Globus pallidus (tissue), 1 donor: ENCODE data around the gene DHX38.
"Not testable (repeated sequence)": the region's sequence is repeated elsewhere in the genome, so short reads cannot be mapped to it uniquely, and the experiment has no call there.

ENCODE experiments used
- DNase-seq: peaks from one replicate; pipeline ENCODE4 v3.0.0-alpha.2; 2015; ENCODE audit warnings: low spot score

Gene DHX38

DNA sequence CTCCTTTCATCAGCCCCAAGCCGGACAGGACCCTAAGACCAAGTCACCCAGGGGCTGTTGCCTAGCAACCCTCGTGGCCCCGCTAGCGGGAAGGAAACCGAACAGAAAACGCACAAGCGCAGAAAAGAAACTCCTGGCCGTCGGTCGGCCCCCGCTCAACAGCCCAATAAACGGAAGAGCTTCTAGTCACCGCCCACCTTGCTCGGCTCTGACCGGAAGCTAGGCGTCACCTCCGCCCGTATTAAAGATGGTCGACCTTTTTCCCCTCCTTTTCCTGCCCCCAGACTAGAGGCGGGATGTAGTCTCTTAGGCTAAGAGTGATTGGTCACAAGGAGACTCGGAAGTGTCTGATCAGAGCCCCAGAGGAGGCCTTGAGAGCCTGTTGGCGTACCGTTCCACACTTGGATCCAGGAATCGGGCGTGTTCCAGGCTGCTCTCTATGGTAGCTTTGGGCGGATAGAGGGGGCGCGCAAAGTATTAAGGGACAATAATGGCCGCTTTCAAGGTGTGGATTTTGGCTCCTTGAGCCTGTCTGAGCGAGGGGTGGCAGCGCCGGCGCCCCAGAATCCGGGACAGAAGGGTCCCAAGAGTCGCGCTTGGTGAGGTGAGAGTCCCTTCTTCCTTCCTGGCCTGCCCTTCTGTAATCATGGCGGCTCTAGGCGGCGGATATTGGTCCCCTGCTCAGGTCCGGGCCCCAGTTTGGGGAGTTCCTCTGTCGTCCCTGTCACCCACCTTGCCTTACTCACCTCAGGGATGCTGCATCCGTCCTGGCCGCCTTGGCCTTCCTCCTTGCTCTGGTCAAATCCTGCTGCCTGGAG, at the start of gene DHX38, which contains the start of gene TXNL4B:
Gene DHX38 (plus strand): TSS at position 400 of the 818 bp plus-strand sequence. CDS start 2,311 bp downstream, outside the sequence.
Gene TXNL4B (minus strand): TSS at position 173 of the 818 bp plus-strand sequence. CDS start 2,871 bp downstream, outside the sequence.
- peak; percentile 100 for DNase-seq

DNA sequence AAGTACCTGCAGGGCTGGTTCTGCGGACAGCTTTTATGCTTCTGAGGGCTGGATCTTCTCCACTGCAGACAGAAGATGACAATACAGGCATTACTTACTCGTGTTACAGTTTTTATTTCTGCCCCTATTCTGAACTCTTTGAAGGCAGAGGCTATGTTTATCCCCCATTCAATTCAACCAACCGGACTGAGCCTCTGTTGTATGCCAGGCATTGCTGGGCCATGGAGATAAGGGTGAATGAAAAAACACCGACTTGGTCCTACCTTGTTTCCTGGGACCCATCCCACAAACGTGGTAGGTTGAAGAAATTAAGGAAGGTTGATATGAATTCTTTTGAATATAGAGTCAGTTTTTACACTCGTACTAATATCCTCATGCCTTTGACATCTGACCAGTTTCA, 49.4 kb upstream of the DHX38 start:
- no peak for DNase-seq

DNA sequence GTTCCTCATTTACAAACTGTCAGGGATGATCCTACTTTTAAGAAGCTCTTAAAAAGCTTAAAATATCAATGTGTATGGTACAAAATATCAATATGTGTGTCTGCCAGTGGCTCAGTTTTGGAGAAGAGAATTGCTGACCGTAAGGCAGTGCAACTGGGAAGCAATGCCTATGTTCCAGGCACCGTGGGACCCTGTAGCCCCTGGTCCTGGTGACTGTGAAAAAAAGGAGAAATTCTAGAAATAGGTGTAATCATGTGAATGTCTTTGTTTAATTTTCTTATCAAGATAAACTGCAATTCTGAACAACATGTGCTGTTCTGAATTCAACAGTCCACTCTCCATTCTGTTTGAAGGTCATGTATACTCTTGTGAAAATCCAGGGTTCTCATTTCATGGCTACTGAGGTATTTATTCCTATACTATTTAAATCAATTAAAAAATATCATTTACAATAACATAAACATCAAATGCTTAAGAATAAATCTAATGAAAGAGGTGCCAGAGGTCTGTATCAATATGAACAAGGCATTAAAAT, 48.8 kb upstream of the DHX38 start:
- no peak for DNase-seq

DNA sequence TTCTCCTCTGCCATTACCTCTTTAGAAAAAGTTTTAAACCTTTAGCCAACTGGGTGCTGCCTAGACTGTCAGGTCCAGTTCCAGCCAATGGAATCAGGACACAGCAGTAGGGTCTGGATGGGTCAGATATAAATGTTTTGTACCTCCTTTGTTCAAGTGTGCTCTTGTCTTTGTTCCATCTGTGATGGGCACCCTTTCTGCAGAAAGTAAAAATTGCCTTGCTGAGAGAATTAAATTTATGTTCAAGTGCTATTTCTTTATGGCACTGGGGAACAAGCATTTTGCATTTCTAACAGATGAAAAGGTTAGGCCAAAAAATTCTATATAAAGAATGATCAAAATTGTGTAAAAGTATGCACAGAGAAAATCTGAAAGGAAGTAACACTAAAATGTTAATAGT, 44.5 kb upstream of the DHX38 start:
- no peak for DNase-seq

DNA sequence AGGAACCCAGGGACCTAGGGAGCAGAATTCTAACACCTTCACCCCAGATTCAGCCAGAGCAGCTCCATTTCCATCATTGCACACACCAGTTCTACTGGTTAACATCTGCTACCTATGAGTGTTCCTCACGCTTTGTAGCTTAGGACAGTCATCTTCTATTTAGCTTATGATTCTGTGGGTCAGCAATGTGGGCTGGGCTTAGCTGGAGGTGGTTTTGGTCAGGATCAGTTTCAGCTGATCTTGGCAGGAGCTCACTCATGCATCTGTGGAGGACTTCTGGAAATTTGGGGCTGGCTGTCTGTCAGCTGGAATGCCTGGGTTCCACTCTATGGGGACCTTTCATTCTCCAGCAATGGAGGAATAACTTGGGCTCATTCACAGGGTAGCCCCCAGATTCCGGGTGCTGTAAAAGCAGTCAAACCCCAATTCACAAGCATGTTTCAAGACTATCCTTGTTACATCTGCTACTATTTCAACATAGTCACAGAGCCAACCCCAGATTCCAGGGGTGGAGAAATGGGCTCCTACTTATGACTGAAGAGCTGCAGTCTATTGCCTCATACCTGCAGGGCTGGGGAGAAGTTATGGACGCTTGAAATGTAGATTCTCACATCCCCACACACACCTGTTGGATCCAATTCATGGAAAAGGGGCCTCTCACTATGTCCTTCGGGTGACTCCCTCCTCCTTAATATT, 42.7 kb upstream of the DHX38 start:
- no peak for DNase-seq

DNA sequence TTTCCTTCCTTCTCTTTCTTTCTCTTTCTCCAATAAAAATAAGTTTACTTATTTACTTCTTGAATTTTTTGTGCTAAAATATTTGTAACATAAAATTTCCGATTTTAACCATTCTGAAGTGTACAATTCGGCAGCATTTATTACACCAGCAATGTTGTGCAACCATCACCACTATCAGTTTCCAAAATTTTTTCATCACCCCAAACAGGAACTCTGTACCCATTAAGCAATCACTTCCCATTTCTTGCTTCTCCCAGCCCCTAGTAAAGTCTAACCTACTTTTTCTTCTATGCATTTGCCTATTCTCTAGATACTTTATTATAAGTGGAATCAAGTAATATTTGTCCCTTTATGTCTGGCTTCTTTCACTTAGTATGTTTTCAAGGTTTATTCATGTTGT, 41.8 kb upstream of the DHX38 start:
- no peak for DNase-seq

DNA sequence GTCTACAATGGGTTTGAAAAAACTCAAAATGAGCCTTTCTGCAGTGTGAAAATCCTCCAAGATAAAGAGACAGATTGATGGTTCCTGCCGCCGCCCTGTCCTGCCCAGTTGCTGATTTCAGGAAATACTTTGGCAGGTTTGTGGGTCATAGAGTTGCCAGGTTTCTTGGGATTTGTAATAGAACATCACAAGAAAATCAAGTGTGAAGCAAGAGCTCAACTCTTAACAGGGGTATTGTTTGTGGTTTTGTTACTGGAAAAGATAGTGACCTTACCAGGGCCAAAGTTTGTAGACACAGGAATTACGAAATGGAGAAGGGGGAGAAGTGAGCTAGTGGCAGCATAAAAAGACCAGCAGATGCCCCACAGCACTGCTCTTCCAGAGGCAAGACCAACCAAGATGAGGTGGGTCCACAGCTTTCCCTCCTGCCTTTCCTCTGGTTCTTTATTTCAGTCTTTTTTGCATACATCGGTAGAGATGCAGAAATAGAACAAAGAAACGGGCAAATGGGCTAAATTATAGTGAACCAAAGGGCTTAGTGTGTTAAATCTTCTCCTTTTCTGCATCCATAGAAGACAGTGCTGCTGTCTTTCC, 39.3 kb upstream of the DHX38 start, which contains the start of gene HP:
Gene HP (plus strand): TSS at position 252 of the 594 bp plus-strand sequence. CDS start 148 bp downstream, at position 400.
- not testable (repeated sequence) for DNase-seq

DNA sequence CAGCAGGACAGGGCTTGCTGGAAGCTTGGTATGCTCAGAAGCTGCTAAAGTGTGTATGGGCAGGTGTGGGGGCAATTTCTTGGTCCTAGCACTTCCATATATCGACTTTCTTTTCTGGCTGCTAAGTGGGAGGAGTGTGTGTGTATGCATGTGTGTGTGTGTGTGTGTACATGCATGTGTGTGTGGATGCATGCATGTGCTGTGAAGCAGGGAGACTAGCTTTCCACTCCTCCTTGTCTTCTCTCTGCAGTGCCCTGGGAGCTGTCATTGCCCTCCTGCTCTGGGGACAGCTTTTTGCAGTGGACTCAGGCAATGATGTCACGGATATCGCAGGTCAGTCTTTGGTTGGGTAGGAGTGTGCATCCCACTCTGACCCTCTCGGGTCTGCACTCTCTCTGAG, 37.7 kb upstream of the DHX38 start:
- DNase-seq = no peak

DNA sequence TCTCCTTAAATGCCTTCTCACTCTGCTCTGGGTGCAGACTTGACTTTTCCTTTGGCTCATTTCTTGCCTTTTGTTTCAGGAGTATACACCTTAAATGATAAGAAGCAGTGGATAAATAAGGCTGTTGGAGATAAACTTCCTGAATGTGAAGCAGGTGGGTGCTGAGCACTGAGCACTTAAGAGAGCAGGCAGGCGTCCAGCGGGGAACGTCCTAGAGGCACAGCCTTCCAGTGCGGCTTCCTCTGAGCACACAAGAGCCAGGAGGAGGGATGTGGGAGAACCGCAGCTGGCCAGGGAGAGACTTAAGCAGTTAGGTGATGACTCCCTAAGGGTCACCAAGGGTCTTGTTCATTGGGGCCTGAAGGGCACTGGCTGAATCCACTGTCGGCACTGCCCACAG, 36.3 kb upstream of the DHX38 start:
- not testable (repeated sequence) for DNase-seq

DNA sequence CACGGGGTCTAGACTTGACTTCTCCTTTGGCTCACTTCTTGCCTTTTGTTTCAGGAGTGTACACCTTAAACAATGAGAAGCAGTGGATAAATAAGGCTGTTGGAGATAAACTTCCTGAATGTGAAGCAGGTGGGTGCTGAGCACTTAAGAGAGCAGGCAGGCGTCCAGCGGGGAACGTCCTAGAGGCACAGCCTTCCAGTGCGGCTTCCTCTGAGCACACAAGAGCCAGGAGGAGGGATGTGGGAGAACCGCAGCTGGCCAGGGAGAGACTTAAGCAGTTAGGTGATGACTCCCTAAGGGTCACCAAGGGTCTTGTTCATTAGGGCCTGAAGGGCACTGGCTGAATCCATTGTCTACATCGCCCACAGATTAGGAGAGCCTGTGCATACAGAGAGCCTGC, 34.6 kb upstream of the DHX38 start:
- not testable (repeated sequence) for DNase-seq

DNA sequence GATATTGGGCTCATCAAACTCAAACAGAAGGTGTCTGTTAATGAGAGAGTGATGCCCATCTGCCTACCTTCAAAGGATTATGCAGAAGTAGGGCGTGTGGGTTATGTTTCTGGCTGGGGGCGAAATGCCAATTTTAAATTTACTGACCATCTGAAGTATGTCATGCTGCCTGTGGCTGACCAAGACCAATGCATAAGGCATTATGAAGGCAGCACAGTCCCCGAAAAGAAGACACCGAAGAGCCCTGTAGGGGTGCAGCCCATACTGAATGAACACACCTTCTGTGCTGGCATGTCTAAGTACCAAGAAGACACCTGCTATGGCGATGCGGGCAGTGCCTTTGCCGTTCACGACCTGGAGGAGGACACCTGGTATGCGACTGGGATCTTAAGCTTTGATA, 33.2 kb upstream of the DHX38 start:
- no peak for DNase-seq

DNA sequence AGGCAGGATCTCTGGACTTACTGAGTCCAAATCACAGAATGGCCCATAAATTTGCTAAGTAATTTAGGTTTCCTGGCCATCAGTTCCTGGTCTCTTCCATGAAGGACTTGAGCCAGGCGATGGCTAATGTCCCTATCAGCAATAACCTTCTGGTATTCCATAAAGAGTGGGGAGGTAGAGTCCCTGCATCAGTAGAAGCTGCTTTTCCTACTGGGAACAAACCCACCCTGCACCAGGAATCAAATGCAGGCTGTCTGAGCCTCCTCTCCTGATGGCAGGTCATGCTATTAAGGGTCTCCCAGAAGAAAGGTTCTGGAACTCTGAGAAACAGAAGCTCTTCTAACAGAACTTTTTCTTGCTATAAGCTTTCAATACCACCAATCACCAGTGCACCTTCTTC, 32.1 kb upstream of the DHX38 start:
- no peak for DNase-seq

DNA sequence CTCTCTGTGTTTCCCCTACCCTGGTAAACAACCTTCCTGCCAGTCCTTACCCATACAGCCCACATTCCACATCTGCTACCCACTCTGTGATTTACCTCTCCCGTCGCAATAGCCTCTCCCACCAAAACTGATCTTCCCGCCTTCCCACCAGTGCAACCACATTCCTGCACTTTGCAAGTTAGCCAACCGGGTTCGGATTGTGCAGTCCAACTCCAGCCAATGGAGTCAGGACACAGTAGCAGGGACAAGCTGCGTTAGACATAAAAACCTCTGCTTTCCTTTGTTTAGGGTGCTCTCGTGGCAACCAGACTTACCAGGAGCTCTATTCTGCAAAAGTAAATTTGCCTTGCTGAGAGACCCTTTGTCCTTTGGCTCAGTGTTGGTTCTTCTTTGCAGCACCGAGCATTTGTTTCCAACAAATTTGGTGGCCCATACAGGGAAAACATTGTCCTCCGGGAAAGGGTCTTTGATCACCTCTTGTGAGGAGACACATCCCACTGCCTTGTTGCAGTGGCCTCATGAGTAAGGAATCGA, 29.2 kb upstream of the DHX38 start:
- no peak for DNase-seq

DNA sequence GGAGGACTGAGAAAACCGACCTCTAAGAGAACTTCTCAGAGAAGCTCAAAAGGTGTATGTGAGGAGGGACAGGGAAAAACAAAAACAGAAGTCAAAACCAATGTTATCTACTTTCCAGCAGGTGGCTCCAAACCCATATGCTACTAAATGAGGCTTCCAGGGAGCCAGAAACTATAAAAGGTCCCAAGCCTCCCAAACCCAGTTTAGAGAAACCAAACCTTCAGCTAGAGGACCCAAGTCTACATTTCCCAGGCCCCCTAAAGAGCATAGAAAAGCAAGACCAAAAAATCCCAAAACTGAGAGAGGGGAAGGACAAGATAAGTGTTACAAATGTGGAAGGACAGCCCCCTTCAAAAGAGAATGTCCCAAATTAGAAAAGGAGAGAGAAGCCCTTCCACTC, 26.9 kb upstream of the DHX38 start:
- peak; percentile 64 for DNase-seq

DNA sequence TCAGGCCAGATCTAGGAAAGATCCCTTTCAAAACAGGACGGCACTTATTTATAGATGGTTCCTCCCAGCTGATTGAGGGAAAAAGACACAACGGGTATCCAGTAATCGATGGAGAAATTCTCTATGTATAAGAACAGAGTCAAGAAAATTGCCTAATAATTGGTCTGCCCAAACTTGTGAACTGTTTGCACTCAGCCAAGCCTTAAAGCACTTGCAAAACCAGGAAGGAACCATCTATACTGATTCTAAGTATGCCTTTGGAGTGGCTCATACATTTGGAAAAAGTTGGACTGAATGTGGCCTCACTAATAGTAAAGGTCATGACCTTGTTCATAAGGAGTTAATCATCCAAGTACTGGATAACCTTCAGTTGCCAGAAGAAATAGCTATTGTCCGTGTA, 24.7 kb upstream of the DHX38 start:
- DNase-seq = no peak

DNA sequence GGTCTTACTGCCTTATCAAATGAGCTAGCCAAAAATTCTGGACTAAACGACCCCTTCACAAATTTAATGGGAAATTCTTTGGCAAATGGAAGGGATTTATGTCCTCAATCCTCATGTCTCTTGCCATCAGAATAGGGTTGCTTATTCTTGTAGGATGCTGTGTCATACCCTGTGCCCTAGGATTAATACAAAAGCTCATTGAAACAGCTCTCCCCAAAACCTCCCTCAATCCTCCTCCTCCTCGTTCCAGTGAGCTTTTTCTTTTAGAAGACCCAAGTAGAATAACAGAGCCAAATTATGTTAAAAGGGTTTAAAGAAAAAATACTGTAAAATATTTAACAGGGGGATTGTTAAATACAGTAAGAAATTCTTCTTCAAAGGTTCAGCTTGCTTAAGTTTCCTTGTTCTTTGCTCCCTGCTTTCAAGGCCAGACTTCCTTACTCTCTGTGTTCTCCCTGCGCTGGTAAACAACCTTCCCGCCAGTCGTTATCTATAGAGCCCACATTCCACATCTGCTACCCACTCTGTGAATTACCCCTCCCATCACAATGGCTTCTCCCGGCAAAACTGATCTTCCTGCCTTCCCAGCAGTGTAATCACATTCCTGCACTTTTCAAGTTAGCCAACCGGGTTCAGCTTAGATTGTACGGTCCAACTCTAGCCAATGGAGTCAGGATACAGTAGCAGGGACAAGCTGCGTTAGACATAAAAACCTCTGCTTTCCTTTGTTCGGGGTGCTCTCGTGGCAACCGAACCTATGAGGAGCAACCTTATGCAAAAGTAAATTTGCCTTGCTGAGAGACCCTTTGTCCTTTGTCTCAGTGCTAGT, 20.9 kb upstream of the DHX38 start:
- DNase-seq = peak; percentile 56

DNA sequence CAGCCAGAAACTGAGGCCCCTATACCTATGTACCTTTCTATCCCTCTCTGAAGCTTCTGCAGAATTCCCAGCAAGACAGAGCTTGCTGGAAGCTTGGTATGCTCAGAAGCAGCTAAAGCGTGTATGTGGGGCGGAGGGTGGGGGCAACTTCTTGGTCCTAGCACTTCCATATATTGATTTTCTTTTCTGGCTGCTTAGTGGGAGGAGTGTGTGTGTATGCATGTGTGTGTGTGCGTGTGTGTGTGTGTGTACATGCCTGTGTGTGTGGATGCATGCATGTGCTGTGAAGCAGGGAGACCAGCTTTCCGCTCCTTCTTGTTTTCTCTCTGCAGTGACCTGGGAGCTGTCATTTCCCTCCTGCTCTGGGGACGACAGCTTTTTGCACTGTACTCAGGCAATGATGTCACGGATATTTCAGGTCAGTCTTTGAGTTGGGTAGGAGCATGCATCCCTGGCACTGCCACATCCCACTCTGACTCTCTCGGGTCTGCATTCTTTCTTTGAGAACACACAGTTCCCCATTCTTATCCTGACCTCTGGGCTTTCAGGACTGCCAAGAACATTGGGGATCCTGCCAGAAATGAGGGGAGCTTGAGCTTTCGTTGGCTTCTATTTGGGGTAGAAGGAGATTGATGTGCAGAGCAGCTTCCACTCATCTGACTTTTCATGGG, 20.0 kb upstream of the DHX38 start:
- peak; percentile 74 for DNase-seq

DNA sequence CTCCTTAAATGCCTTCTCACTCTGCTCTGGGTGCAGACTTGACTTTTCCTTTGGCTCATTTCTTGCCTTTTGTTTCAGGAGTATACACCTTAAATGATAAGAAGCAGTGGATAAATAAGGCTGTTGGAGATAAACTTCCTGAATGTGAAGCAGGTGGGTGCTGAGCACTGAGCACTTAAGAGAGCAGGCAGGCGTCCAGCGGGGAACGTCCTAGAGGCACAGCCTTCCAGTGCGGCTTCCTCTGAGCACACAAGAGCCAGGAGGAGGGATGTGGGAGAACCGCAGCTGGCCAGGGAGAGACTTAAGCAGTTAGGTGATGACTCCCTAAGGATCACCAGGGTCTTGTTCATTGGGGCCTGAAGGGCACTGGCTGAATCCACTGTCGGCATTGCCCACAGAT, 18.6 kb upstream of the DHX38 start:
- not testable (repeated sequence) for DNase-seq

DNA sequence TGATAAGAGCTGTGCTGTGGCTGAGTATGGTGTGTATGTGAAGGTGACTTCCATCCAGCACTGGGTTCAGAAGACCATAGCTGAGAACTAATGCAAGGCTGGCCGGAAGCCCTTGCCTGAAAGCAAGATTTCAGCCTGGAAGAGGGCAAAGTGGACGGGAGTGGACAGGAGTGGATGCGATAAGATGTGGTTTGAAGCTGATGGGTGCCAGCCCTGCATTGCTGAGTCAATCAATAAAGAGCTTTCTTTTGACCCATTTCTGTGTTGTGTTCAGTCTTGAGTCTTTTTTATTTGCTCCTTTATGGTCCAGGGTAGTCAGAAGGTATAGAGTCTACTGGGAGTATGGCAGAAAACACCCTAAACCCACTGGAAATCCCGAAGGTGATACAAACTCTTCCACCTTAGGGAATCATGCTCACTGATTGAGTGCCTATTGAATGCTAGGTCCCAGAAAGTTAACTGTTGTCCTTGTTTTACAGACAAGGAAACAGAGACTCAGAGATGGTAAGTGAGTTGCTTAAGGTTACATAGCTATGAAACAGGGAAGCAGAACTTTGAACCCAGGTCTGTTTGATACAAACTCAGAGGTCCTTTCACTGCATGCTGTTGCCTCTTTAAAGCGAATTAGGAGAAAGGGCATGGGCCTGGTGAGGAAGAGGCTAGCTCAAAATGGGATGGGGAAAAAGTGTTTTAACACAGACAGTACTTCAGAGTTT, 16.5 kb upstream of the DHX38 start:
- not testable (repeated sequence) for DNase-seq

DNA sequence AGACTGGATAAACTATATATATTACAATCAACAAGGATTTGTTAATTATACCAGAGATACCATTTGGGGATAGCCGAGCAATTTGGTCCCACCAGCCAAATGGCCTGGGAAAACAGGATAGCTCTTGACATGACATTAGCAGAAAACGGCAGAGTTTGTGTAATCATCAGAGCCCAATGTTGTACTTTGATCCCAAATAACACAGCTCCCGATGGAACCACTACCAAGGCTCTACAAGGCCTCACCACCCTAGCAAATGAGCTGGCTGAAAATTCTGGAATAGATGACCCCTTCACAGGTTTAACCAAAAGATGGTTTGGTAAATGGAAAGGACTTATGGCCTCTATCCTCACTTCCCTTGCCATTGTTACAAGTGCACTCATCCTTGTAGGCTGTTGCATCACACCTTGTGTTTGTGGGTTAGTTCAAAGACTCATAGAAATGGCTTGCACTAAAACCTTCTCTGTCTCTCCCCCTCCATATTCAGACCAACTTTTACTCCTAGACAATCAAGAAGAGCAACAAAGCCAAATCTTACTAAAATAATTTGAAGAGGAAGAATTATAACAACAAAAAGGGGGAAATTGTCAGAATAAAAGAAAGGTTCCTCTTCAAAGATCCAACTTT, 9.8 kb upstream of the DHX38 start:
- no peak for DNase-seq
